ENCODE results near the gene SULT2B1.
"Not testable (repeated sequence)": the region's sequence is repeated elsewhere in the genome, so short reads cannot be mapped to it uniquely, and the experiment has no call there.

SULT2B1 gene

GRCh38 chr19:48558018-48558684 is 6.2 kb downstream of the SULT2B1 start:
- peak; percentile 85 for DNase-seq (ENCODE audit: low read depth)

- DNase-seq (ENCODE audit: low read depth) = no peak
These were observed 8.1 kb downstream of the SULT2B1 start for GRCh38 chr19:48560095-48560530.

- DNase-seq (ENCODE audit: low read depth) = no peak
These were observed 9.4 kb downstream of the SULT2B1 start for GRCh38 chr19:48561412-48561811.

- DNase-seq (ENCODE audit: low read depth) = peak; percentile 91
These were observed 13.1 kb downstream of the SULT2B1 start for GRCh38 chr19:48565090-48565489.

GRCh38 chr19:48568345-48568886 is 16.4 kb downstream of the SULT2B1 start:
- DNase-seq (ENCODE audit: low read depth) = peak; percentile 87

GRCh38 chr19:48569814-48570213 is 17.8 kb downstream of the SULT2B1 start:
- DNase-seq (ENCODE audit: low read depth) = no peak

- no peak for DNase-seq (ENCODE audit: low read depth)
These were observed 19.6 kb downstream of the SULT2B1 start for GRCh38 chr19:48571378-48572162.

GRCh38 chr19:48573163-48573505 is 21.2 kb downstream of the SULT2B1 start:
- no peak for DNase-seq (ENCODE audit: low read depth)

GRCh38 chr19:48575931-48576622 is 24.1 kb downstream of the SULT2B1 start:
- no peak for DNase-seq (ENCODE audit: low read depth)

- DNase-seq (ENCODE audit: low read depth) = not testable (repeated sequence)
These were observed 25.9 kb downstream of the SULT2B1 start for GRCh38 chr19:48577908-48578307.

GRCh38 chr19:48578891-48579290 is 26.9 kb downstream of the SULT2B1 start:
- DNase-seq (ENCODE audit: low read depth) = no peak

GRCh38 chr19:48582168-48582567 is 30.2 kb downstream of the SULT2B1 start:
- DNase-seq (ENCODE audit: low read depth) = no peak

- DNase-seq (ENCODE audit: low read depth) = no peak
These were observed 35.4 kb downstream of the SULT2B1 start for GRCh38 chr19:48587387-48587786.

- peak; percentile 83 for DNase-seq (ENCODE audit: low read depth)
These were observed 36.9 kb downstream of the SULT2B1 start for GRCh38 chr19:48588670-48589401.

GRCh38 chr19:48591021-48591420 is 39.0 kb downstream of the SULT2B1 start:
- peak; percentile 21 for DNase-seq (ENCODE audit: low read depth)

GRCh38 chr19:48595171-48595570 is 43.2 kb downstream of the SULT2B1 start:
- DNase-seq (ENCODE audit: low read depth) = no peak

GRCh38 chr19:48595833-48596232 is 43.9 kb downstream of the SULT2B1 start:
- no peak for DNase-seq (ENCODE audit: low read depth)

GRCh38 chr19:48596237-48596636 is 44.3 kb downstream of the SULT2B1 start:
- no peak for DNase-seq (ENCODE audit: low read depth)

GRCh38 chr19:48596679-48597465 is 44.9 kb downstream of the SULT2B1 start:
- DNase-seq (ENCODE audit: low read depth) = no peak

GRCh38 chr19:48598996-48599700 is 47.2 kb downstream of the SULT2B1 start:
- no peak for DNase-seq (ENCODE audit: low read depth)
